K562 (cell line): Measurements from ENCODE around the gene UCHL5. TPM values are rescaled to one million over a fixed set of nuclear protein-coding genes. Genes with fewer than 3 reads are reported as not detected.

ENCODE experiments used
- COPS2 ChIP-seq: fragments of 450-650 bp; conservative IDR thresholded peaks from 2 replicates; pipeline ENCODE4 v1.6.1; 2016; ENCODE audit warnings: mild to moderate bottlenecking, moderate library complexity
- EHMT2 ChIP-seq: fragments of 450-650 bp; IDR thresholded peaks from 2 replicates; pipeline ENCODE4 v1.6.1; 2018; ENCODE audit warnings: antibody characterized with exemption
- FOXK2 ChIP-seq, 2 experiments: fragments of 450-650 bp; IDR thresholded peaks in 1 of 2; conservative IDR thresholded peaks in 1 of 2; 2 replicates each; pipeline ENCODE4 v1.6.1; 2016; ENCODE audit warnings: low read depth in 2 of 2, mild to moderate bottlenecking in 1 of 2
- GTF2B ChIP-seq: IDR thresholded peaks from 2 replicates; pipeline ENCODE4 v1.6.1; 2011; ENCODE audit not compliant: insufficient read length; ENCODE audit errors: extremely low read depth
- HBP1 ChIP-seq: fragments of 450-650 bp; formaldehyde crosslinking; IDR thresholded peaks from 2 replicates; pipeline ENCODE4 v1.4.0; 2022; ENCODE audit warnings: missing genetic modification characterization
- HEY1 ChIP-seq: fragments of 250-450 bp; sonication (Bioruptor Pico); IDR thresholded peaks from 2 replicates; pipeline ENCODE4 v1.5.0; 2020; ENCODE audit warnings: mild to moderate bottlenecking, moderate library complexity, borderline replicate concordance
- ILF3 ChIP-seq: fragments of 450-650 bp; IDR thresholded peaks from 2 replicates; pipeline ENCODE4 v1.6.1; 2018; ENCODE audit warnings: antibody characterized with exemption, mild to moderate bottlenecking, moderate library complexity, borderline replicate concordance
- KAT7 ChIP-seq: sonication (generic); formaldehyde crosslinking; IDR thresholded peaks from 2 replicates; pipeline ENCODE4 v1.8.0; 2022; ENCODE audit warnings: missing genetic modification reagents, mild to moderate bottlenecking, borderline replicate concordance
- L3MBTL2 ChIP-seq: fragments of 450-650 bp; IDR thresholded peaks from 2 replicates; pipeline ENCODE4 v1.6.1; 2016; ENCODE audit warnings: mild to moderate bottlenecking, moderate library complexity
- MTA1 ChIP-seq: fragments of 450-650 bp; IDR thresholded peaks from 2 replicates; pipeline ENCODE4 v1.6.1; 2017; ENCODE audit warnings: borderline replicate concordance
- MTF1 ChIP-seq: fragments of 250-450 bp; sonication (Bioruptor Pico); IDR thresholded peaks from 2 replicates; pipeline ENCODE4 v1.9.0; 2021; ENCODE audit warnings: moderate library complexity, mild to moderate bottlenecking, inconsistent platforms, borderline replicate concordance
- POLR2B ChIP-seq: fragments of 450-650 bp; IDR thresholded peaks from 2 replicates; pipeline ENCODE4 v1.6.1; 2018; ENCODE audit warnings: low read depth; ENCODE audit not compliant: partially characterized antibody
- RAD21 ChIP-seq, 2 experiments: fragments of 250-450 bp in 1 of 2; fragments of 450-650 bp in 1 of 2; sonication (Bioruptor Pico) in 1 of 2; formaldehyde crosslinking in 1 of 2; IDR thresholded peaks in 1 of 2; conservative IDR thresholded peaks in 1 of 2; 2 replicates each; pipeline versions ENCODE4 v1.4.0 to v1.8.0; 2020 to 2022; ENCODE audit warnings: mild to moderate bottlenecking in 2 of 2, moderate library complexity in 1 of 2
- SAFB ChIP-seq: fragments of 200-400 bp; formaldehyde crosslinking; IDR thresholded peaks from 2 replicates; pipeline ENCODE4 v1.6.1; 2017; ENCODE audit warnings: low read depth, low read length, borderline replicate concordance
- TBP ChIP-seq: optimal IDR thresholded peaks from 2 replicates; pipeline ENCODE3; 2011; ENCODE audit warnings: low read depth, low read length, improper control_type of control experiment
- ZBTB40 ChIP-seq, 2 experiments: fragments of 450-650 bp in 1 of 2; sonication (generic) in 1 of 2; formaldehyde crosslinking in 1 of 2; IDR thresholded peaks; 2 replicates each; pipeline versions ENCODE4 v1.7.1 to v1.9.0; 2016 to 2022; ENCODE audit warnings: inconsistent platforms in 1 of 2, mild to moderate bottlenecking in 1 of 2, missing genetic modification reagents in 1 of 2
- ZNF764 ChIP-seq: fragments of 250-450 bp; sonication (Bioruptor Pico); IDR thresholded peaks from 2 replicates; pipeline ENCODE4 v1.4.0; 2020; ENCODE audit warnings: low read depth, mild to moderate bottlenecking, moderate library complexity
- polyA plus RNA-seq, 8 experiments: library from polyadenylated mRNA; depleted of rRNA in 4 of 8; stranded (reverse) in 5 of 8; unstranded in 3 of 8; fragments of >200 nt; fragmentation: Nextera tagmentation in 2 of 8; fragmentation: Illumina TruSeq in 1 of 8; extraction: Ambion mirVana in 2 of 8; extraction: Trizol in 1 of 8; gene quantifications; 2 replicates each; pipeline versions ENCODE4 v1.2.1 to v1.2.3, GENCODE V29; 2011 to 2014; ENCODE audit warnings: inconsistent platforms in 1 of 8, missing spikeins in 1 of 8
- total RNA-seq, 7 experiments: library from RNA; depleted of rRNA in 6 of 7; stranded (reverse); fragments of >200 nt in 6 of 7; fragmentation: Illumina TruSeq in 2 of 7; extraction: Trizol in 2 of 7; gene quantifications; 2 replicates each; pipeline versions ENCODE4 v1.2.1 to v1.2.3, GENCODE V29; 2011 to 2021; ENCODE audit warnings: low replicate concordance in 1 of 7

UCHL5 gene
- total and polyA plus RNA-seq, 9 of the 15 experiments (the other 6 are each of a cell fraction or from before 2014, with no cell fraction given): 61.0 to 206 (median 122) TPM

GRCh38 chr1:193019442-193020026, 39.6 kb downstream of the UCHL5 start (continued):
- no peak for TF ChIP-seq ZBTB40 (IDR thresholded peaks at IDR 0.05)
- no peak for TF ChIP-seq ZBTB40 (CRISPR knock-in tag; IDR thresholded peaks at IDR 0.05)
- 0 out of 2 replicates have a peak, but pooled peaks have one; percentile 14 for TF ChIP-seq ILF3
- no peak for TF ChIP-seq L3MBTL2
- TF ChIP-seq FOXK2 (conservative IDR thresholded peaks at IDR 0.05 in 1 of 2, IDR thresholded peaks at IDR 0.05 in 1 of 2; ENCODE audit: low read depth in 2 of 2): 0 out of 4 replicates have a peak, but pooled peaks of 1 of the 2 experiments have one; percentile 13
- TF ChIP-seq HEY1 (CRISPR knock-in tag): no peak
- peak; percentile 77 for TF ChIP-seq RAD21 (CRISPR knock-in tag; conservative IDR thresholded peaks at IDR 0.05 in 1 of 2, IDR thresholded peaks at IDR 0.05 in 1 of 2)
- no peak for TF ChIP-seq KAT7 (CRISPR knock-in tag)
- no peak for TF ChIP-seq EHMT2
- no peak for TF ChIP-seq ZNF764 (CRISPR knock-in tag)
- no peak for TF ChIP-seq MTA1
- no peak for TF ChIP-seq COPS2
- no peak for TF ChIP-seq SAFB
- TF ChIP-seq TBP: no peak
- no peak for TF ChIP-seq GTF2B
- no peak for TF ChIP-seq MTF1 (CRISPR knock-in tag)
- no peak for TF ChIP-seq POLR2B
- TF ChIP-seq HBP1 (CRISPR knock-in tag): no peak
